ENCODE results near the gene OR6C70. TPM values are rescaled to one million over a fixed set of nuclear protein-coding genes. Genes with fewer than 3 reads are reported as not detected.
"Not testable (repeated sequence)": the region's sequence is repeated elsewhere in the genome, so short reads cannot be mapped to it uniquely, and the experiment has no call there.

The OR6C70 gene
- polyA plus RNA-seq, 2 of the 4 experiments (the other 2 are of a cell fraction), result not detected

GRCh38 chr12:55467836-55468235 is 2.1 kb downstream of the OR6C70 start (continued):
- TF ChIP-seq EHF (CRISPR knock-in tag; IDR thresholded peaks at IDR 0.05), result no peak
- no peak for TF ChIP-seq POLR2AphosphoS2 (conservative IDR thresholded peaks at IDR 0.05; ENCODE audit: low read length)
- no peak for TF ChIP-seq ELK1 (IDR thresholded peaks at IDR 0.05; ENCODE audit: low read depth, low read length)
- TF ChIP-seq FOSL2 (IDR thresholded peaks at IDR 0.05), result no peak
- no peak for TF ChIP-seq FOSL2 (CRISPR knock-in tag; IDR thresholded peaks at IDR 0.05)

DNA sequence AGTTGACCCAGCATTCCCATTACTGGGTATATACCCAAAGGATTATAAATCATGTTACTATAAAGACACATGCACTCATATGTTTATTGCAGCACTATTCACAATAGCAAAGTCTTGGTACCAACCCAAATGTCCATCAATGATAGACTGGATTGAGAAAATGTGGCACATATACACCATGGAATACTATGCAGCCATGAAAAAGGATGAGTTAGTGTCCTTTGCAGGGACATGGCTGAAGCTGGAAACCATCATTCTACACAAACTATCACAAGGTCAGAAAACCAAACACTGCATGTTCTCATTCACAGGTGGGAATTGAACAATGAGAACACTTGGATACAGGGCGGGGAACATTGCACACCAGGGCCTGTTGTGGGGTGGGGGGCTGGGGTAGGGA is 5.0 kb downstream of the OR6C70 start:
- H3K4me1 ChIP-seq; H3K4me2 ChIP-seq; POLR2A ChIA-PET; H3K9me3 ChIP-seq; H3K27ac ChIP-seq; DNase-seq (ENCODE audit: low read depth in 1 of 2, low spot score in 1 of 2); ATAC-seq; FAIRE-seq; H3K4me3 ChIP-seq; CTCF ChIA-PET: not testable (repeated sequence)
- WGBS (ENCODE audit: missing lambda C conversion rate), result 0% methylated on average over 1 of the region's 1 CpG

DNA sequence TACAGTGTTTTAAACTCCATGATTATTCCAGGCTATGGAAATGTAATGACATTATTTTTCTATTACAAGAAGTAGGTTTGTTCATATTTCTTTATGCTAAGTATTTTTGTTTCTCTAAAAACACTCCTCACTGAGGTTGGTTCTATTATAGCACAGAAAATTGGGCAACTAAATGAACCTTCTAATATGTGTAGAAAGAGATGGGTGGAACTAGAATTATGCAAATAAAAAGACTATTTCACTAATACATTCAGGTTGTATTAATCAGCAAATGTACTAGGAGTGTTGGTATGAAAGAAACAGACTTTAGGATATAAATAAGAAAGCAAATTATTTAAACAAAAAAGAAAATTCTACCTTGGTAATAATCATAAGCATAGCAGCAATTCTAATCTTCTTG is 21.1 kb downstream of the OR6C70 start:
- DNase-seq (ENCODE audit: low read depth in 1 of 2, low spot score in 1 of 2), result no peak
- no peak overlapping the region for H3K4me3 ChIP-seq
- no peak overlapping the region for H3K4me2 ChIP-seq
- CTCF ChIA-PET, result no interaction called here
- FAIRE-seq, result peak; percentile 49
- no peaks in the 10 kb centered on the region for H3K9me3 ChIP-seq
- POLR2A ChIA-PET, result no interaction called here
- TF ChIP-seq CTCF (IDR thresholded peaks at IDR 0.05) (no peak), USF2 (IDR thresholded peaks at IDR 0.05) (no peak), CHD4 (IDR thresholded peaks at IDR 0.05; ENCODE audit: borderline replicate concordance) (no peak)
- no peaks in the 10 kb centered on the region for H3K4me1 ChIP-seq
- H3K27ac ChIP-seq, result no peak overlapping the region
- ATAC-seq, result no peak

- no peaks in the 10 kb centered on the region for H3K4me1 ChIP-seq
- ChIA-PET CTCF (interaction anchor here (1.7 kb wide), 1 partner anchor 19 kb away, joined by 6 read pairs; no protein-coding TSS in a partner anchor), POLR2A (no interaction called here)
- no peaks in the 10 kb centered on the region for H3K9me3 ChIP-seq
- WGBS (ENCODE audit: missing lambda C conversion rate), result 54% methylated on average over 5 of the region's 5 CpGs
- H3K4me2 ChIP-seq, result no peak overlapping the region
- H3K27ac ChIP-seq, result no peak overlapping the region
- peak in 1 of 2 experiments; percentile 15; a peak in 1 of 5 replicates for TF ChIP-seq RAD21 (conservative IDR thresholded peaks at IDR 0.05 in 1 of 2, IDR thresholded peaks at IDR 0.05 in 1 of 2)
- TF ChIP-seq TP53 (CRISPR knock-in tag; IDR thresholded peaks at IDR 0.05), result no peak
- FAIRE-seq (no peak), ATAC-seq (no peak), DNase-seq (ENCODE audit: low read depth in 1 of 2, low spot score in 1 of 2) (no peak)
- no peak overlapping the region for H3K4me3 ChIP-seq
These were observed 23.6 kb downstream of the OR6C70 start for GRCh38 chr12:55446326-55446725.

DNA sequence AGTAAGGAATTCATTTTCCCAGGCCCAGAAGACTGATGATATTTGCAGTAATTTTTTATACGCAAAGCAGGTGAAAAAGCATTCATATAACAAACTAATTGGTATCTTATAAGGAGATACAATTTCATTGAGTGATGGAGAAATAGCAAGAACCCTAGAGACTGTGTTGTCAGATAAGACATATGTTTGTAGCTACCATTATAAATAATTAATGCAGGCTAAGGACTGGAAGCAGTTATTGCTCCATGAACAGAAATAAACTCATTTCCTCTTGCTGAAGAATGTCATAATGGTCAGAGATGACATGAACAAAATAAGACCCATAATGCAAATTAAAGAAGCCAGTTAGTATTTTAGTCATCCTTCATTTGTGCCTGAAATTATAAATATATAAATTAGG is 24.6 kb downstream of the OR6C70 start:
- DNase-seq (ENCODE audit: low read depth in 1 of 2, low spot score in 1 of 2), result no peak
- Histone ChIP-seq H3K4me1 (no peaks in the 10 kb centered on the region), H3K9me3 (no peaks in the 10 kb centered on the region), H3K4me3 (no peak overlapping the region), H3K27ac (no peak overlapping the region), H3K4me2 (no peak overlapping the region)
- ATAC-seq, result no peak
- CTCF ChIA-PET, result interaction anchor here (1.7 kb wide), 1 partner anchor 18 kb away, joined by 6 read pairs; no protein-coding TSS in a partner anchor
- POLR2A ChIA-PET, result no interaction called here
- FAIRE-seq, result no peak
- WGBS (ENCODE audit: missing lambda C conversion rate), result 74% methylated on average over 1 of the region's 1 CpG
- TF ChIP-seq RAD21 (conservative IDR thresholded peaks at IDR 0.05 in 1 of 2, IDR thresholded peaks at IDR 0.05 in 1 of 2) (no peak), CTCF (IDR thresholded peaks at IDR 0.05) (no peak), BHLHE40 (IDR thresholded peaks at IDR 0.05; ENCODE audit: low read depth, low read length) (no peak), FOSB (CRISPR knock-in tag; IDR thresholded peaks at IDR 0.05) (no peak), MYC (IDR thresholded peaks at IDR 0.05; ENCODE audit: borderline replicate concordance, low read length) (no peak), JUNB (IDR thresholded peaks at IDR 0.05) (no peak), USF2 (IDR thresholded peaks at IDR 0.05) (no peak), REST (IDR thresholded peaks at IDR 0.05) (no peak), HDAC2 (IDR thresholded peaks at IDR 0.05) (no peak), MAZ (IDR thresholded peaks at IDR 0.05; ENCODE audit: borderline replicate concordance, low read depth, low read length) (no peak)

Measured in A549 (cell line).